Measurements from ENCODE around the gene TPT1. TPM values are rescaled to one million over a fixed set of nuclear protein-coding genes. Genes with fewer than 3 reads are reported as not detected.
"Not testable (repeated sequence)": the region's sequence is repeated elsewhere in the genome, so short reads cannot be mapped to it uniquely, and the experiment has no call there.

TPT1 gene
- polyA plus RNA-seq, 3 donors, result 6,882 to 7,003 (median 6,931) TPM

- no peak for DNase-seq (ENCODE audit: low read depth in 3 of 3, low spot score in 2 of 3)
Observed at GRCh38 chr13:45306966-45307365, 34.0 kb downstream of the TPT1 start.

DNA sequence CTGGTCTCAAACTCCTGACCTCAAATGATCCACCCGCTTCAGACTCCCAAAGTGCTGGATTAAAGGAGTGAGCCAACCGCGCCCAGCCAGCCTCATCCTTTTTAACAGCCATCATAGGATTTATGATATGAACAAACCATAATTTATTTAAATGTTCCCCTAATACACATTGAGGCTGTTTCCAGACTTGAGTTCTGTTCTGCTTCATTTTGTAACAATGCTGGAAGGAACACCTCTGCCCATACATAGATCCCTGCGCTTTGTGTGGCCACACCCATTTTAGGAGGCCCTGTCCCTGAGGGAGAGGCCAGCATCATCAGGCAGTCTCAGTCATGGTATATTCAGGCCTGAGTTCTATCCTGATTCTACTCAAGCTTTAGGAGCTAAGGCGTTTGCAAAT lies 35.9 kb downstream of the TPT1 start:
- DNase-seq (ENCODE audit: low read depth in 3 of 3, low spot score in 2 of 3), result no peak

- no peak for DNase-seq (ENCODE audit: low read depth in 3 of 3, low spot score in 2 of 3)
Observed at GRCh38 chr13:45303866-45304265, 37.1 kb downstream of the TPT1 start.

DNA sequence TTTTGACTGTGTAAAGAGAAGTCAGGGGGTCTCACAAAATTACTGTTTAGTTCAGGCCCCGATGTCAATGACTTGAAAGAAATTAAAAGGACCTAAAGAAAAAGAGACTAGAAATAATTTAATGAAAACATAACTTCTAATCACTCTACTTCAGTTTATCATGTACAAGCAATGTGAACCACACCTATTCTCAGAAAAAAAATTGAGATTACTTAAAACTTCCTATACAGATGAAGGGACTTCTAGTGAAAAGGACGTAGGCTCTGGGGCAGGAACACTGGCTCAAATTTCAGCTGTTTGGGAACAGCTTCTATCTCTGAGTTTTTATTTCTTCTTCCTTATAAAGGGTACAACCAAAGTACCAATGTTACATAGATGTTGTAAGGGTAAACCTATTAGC lies 38.0 kb downstream of the TPT1 start:
- no peak for DNase-seq (ENCODE audit: low read depth in 3 of 3, low spot score in 2 of 3)

GRCh38 chr13:45302507-45302906 lies 38.5 kb downstream of the TPT1 start:
- DNase-seq (ENCODE audit: low read depth in 3 of 3, low spot score in 2 of 3), result no peak

GRCh38 chr13:45301263-45301662 lies 39.7 kb downstream of the TPT1 start:
- no peak for DNase-seq (ENCODE audit: low read depth in 3 of 3, low spot score in 2 of 3)

- no peak for DNase-seq (ENCODE audit: low read depth in 3 of 3, low spot score in 2 of 3)
Observed at GRCh38 chr13:45300190-45300985, 40.6 kb downstream of the TPT1 start.

- no peak for DNase-seq (ENCODE audit: low read depth in 3 of 3, low spot score in 2 of 3)
Observed at GRCh38 chr13:45299194-45299593, 41.8 kb downstream of the TPT1 start.

GRCh38 chr13:45298550-45298949 lies 42.4 kb downstream of the TPT1 start:
- DNase-seq (ENCODE audit: low read depth in 3 of 3, low spot score in 2 of 3), result not testable (repeated sequence)

DNA sequence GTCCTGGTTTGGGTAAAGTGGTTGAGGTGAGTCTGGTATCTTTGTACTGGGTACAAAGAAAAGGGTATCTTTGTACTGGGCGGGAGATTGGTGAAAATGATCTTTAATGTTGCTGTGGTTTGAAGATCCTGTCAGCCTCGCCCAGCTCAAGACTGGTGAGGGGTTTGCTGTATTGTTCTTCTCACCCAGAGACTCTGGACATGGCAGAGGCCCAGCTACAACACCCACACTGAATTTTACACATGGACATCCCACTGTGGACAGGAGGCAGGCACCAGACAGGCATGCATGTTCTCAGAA lies 42.8 kb downstream of the TPT1 start:
- no peak for DNase-seq (ENCODE audit: low read depth in 3 of 3, low spot score in 2 of 3)

DNA sequence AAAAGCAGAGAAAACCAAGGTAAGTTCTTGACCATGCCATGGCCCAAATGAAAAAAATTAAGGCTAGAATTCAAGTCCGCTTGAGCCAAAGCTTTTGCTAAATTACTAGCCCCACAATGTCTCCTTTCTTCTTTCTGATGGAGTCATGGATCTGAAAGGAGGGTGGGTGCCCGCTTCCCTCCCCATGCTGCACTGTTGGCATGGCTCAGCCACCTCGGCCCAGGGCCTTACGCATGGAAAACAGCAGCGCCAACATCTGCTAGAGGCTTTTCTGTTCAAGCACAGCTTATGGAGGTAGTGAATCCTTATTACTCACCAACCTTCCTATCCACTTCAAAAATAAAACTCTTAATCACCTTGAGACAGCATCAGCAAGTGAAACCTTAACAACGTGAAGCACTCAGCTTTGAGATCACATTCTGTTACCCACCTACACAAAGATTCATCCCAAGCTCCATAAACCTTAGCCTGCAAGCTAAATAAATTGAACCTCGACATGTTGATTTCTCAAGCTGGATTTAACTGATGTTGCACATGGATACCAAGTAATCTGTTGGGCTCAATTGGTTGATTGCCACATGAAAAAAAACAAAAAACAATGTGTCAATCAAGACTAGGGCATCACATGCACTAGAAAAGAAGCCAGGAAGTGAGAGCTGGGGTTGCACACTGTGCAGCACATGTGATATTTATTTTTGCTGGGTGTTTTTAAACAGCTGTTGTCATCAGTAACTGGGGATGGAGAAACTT lies 43.4 kb downstream of the TPT1 start:
- no peak for DNase-seq (ENCODE audit: low read depth in 3 of 3, low spot score in 2 of 3)

DNA sequence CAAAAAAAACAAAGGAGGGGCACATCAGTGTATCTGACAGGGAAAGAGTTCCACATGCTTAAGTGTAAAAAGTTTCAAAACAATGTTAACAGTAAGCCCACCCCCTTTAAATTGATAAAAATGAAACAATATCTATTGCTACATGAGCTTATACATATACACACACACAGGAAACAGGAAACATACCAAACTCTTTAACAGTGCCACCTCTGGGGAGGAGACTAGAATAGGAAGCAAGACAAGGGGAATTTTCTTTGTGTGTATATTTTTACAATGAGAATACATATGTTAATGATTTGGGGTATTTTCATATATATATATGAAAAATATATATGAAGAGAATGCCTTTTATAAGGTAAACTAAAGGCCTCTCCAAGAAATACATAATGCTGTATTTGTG lies 44.7 kb downstream of the TPT1 start:
- DNase-seq (ENCODE audit: low read depth in 3 of 3, low spot score in 2 of 3), result no peak

- no peak for DNase-seq (ENCODE audit: low read depth in 3 of 3, low spot score in 2 of 3)
Observed at GRCh38 chr13:45295536-45295935, 45.4 kb downstream of the TPT1 start.

- no peak for DNase-seq (ENCODE audit: low read depth in 3 of 3, low spot score in 2 of 3)
Observed at GRCh38 chr13:45292176-45292575, 48.8 kb downstream of the TPT1 start.

DNA sequence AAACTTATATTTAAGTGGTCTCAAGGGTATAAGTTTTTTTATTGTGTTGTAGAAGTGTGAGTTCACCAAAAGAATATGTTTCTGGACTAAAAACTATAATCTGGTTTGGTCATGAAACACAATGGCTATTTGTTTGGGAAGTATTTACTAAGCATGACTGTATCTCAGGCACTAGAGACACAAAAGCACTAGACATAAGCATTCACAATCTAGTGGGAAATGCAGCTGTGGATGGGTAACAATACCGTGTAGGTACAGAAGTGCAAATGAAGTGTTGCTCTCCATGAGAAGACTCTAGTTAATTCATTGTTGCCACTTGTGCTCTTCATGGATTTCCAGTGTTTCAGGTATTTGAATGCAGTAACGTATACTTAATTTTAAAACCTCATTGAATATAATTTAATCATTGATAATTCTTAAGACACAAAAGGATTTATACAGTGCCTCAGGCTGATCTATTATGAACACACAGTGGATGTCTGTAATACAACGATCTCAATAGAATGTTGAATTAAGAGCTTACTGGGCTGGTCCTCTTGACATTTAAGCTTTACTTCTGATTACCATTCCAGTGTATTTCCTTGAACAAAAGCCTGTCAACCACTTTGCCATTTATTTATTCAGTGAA lies 50.9 kb downstream of the TPT1 start:
- DNase-seq (ENCODE audit: low read depth in 3 of 3, low spot score in 2 of 3), result no peak

Other genes starting within 250 kb of the TPT1 start
- 10 to 100 TPM; 30.3 to 32.9 (median 32.5) TPM for gene GTF2F2, start 220.7 kb downstream of the TPT1 start, polyA plus RNA-seq (ENCODE audit: insufficient read length in 3 of 3)
- gene KCTD4, start 140.1 kb downstream of the TPT1 start, polyA plus RNA-seq (ENCODE audit: insufficient read length in 3 of 3), result under 1 TPM; 0.25 to 0.83 (median 0.61) TPM
- 10 to 100 TPM; 26.8 to 28.3 (median 27.7) TPM for gene SLC25A30, start 77.2 kb upstream of the TPT1 start, polyA plus RNA-seq (ENCODE audit: insufficient read length in 3 of 3)
- gene COG3, start 123.8 kb upstream of the TPT1 start, polyA plus RNA-seq (ENCODE audit: insufficient read length in 3 of 3), result 10 to 100 TPM; 30.5 to 33.1 (median 31.9) TPM

Measured in right renal cortex interstitium (tissue), 3 donors.